CD4-positive, alpha-beta T cell treated with Interleukin-6 for 4 hours (primary cell): Measurements from ENCODE around the gene POLA1.

Experiments used
- DNase-seq: peaks from one replicate; pipeline ENCODE4 v3.0.0-alpha.2; 2020; ENCODE audit warnings: mixed read lengths

The POLA1 gene

GRCh38 chrX:24990535-24990934, 296.8 kb downstream of the POLA1 start:
- DNase-seq: no peak

- DNase-seq: no peak
These were observed 300.2 kb downstream of the POLA1 start for GRCh38 chrX:24993879-24994278.

DNA sequence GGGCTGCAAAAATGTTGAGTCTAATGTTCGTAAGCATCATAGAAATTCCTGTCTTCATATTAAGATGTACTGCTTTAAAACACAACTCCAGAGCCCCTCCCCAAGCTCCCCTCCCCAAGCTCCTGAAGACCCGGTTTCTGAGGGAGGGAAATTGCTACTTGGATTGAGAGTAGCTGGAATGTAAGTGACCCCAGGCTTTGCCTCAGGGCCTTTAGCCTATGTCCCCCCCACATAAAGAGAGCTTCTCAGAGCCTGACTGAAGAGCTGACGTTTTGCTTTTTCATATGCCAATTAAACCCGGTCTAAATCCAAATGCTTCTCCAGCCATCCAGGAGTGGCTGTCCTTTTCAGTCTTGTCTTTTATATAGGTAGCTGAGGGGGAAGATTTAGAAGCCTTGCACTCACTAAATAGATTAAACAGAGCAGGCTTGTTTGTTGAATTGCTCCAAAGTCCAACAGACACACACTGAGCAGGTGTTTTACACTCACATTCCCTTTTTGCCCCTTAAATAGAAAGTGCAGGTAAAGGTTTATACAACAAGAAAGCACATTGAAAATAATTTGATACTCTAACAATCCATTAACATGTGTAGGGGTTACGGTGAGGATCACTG, 302.5 kb downstream of the POLA1 start:
- no peak for DNase-seq

GRCh38 chrX:24999511-24999910, 305.8 kb downstream of the POLA1 start:
- no peak for DNase-seq

DNA sequence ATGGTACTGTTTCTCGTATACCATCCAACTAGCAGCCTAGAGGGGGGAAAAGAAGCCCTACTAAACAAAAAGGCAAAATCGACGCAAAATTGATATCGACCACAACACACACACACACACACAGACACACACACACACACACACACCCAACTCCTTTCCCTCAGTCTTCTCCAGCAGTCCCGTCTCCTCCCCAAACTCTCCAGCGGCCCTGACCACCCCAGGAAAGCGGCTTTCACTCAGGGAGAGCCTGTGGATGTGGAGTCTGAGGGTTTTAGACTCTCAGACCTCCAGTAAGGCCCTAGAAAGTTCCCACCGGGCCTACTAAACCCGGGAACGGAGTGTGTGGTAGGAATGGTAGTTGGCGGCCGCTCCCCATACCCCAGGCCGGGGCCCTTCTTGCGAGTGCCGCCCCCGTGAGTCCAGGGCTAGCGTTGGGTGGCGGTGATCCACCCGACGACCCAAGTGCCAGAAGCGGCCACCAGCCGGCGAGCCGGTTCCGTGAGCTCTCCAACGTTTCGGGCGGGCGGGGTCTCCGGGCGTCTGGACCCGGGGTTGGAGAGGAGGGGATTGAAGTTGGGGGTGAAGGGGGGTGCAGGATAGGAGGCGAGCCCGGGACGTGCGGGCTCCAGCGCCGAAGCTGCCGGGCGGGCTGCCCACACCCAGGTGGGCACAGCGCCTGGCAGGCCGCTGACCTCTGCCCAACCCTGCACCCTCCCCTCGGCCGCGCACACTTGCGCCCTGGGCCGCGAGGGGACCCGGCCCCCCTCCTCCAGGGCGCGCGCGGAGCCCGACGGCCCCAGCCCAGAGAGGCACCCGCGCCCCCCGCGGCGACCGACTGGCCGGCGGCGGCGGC, 308.3 kb downstream of the POLA1 start:
- no peak for DNase-seq

GRCh38 chrX:25002661-25003020, 308.9 kb downstream of the POLA1 start:
- DNase-seq: no peak

GRCh38 chrX:25003066-25003849, 309.5 kb downstream of the POLA1 start:
- DNase-seq: no peak

DNA sequence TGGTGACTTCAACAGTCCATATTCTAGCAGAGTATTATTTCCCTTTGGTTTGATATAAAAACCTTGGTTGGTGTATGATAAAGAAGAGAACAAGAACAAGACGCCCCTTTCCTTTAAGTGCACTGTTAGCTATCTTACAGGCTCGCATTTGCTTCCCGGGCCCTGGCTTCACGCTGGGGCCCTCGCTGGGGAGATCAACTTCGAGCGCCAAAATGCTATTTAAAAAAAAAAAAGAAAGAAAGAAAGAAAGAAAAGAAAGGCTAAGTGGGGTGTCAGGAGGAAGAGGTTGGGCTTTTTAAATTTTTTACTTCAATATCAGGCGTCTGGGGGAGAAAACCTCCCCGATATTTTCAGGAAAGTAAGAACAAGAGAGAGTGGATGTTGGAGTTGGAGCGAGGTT, 310.3 kb downstream of the POLA1 start:
- DNase-seq: no peak

GRCh38 chrX:25004485-25005032, 310.8 kb downstream of the POLA1 start:
- no peak for DNase-seq

GRCh38 chrX:25005034-25005381, 311.3 kb downstream of the POLA1 start:
- no peak for DNase-seq

DNA sequence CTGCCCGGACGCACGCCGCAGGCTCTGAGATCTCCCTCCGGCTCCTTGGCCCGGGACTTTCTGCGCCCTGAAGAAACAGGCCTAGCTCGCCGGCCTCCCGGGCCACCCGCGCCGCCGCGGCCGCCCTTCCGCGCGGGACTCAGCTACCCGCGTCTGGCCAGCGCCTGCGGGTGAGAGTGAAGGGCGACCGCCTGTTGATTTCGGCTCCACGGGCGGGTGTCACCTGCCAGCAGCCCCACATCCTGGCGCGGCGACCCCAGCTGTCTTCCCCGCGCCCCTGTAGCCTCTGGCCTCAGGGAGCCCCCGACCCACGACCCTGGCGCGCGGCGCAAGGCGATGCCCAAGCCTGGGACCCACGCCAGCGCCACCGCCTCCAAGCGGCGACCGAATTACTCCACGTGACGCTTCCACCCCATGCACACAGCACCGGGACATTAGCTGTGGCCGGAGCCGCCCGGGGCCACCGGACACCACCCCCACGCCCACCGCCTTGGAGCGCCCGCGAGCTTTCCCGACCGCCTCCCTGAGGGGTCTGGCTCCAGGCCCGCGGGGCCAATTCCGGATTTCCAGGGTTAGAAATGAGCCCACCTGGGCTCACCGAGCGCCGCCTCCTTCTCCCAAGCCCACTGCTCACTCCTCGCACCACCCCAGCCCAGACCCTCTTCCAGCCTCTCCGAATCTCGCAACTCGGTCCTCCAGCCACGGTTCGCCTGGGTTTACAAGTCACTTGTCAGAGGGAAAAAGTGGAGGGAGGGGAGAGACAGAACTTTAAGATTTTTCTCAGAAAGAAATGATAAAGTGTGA, 311.9 kb downstream of the POLA1 start:
- no peak for DNase-seq

DNA sequence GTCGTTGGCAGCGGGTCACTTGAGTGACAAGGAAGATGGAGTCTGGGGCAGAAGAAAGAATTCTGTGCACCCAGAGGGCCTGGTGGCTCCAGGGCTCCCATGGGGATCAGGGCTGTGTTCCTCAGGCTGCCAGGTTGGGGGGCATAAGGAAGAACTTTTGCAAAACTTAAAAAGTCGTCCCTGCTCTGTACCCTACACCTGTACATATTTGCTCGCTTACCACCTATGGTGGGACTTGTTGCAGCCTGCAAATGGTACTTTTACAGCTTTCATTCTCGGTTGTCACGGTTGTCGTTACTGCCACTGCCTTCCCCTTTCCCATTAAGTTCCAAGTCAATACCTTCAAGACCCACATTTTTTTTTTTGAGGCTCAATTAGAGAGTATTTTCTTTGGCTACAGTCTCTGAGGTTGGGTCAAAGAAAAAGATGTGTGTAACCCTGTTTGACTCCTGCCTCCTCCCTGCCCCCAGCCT, 312.9 kb downstream of the POLA1 start:
- DNase-seq: no peak

DNA sequence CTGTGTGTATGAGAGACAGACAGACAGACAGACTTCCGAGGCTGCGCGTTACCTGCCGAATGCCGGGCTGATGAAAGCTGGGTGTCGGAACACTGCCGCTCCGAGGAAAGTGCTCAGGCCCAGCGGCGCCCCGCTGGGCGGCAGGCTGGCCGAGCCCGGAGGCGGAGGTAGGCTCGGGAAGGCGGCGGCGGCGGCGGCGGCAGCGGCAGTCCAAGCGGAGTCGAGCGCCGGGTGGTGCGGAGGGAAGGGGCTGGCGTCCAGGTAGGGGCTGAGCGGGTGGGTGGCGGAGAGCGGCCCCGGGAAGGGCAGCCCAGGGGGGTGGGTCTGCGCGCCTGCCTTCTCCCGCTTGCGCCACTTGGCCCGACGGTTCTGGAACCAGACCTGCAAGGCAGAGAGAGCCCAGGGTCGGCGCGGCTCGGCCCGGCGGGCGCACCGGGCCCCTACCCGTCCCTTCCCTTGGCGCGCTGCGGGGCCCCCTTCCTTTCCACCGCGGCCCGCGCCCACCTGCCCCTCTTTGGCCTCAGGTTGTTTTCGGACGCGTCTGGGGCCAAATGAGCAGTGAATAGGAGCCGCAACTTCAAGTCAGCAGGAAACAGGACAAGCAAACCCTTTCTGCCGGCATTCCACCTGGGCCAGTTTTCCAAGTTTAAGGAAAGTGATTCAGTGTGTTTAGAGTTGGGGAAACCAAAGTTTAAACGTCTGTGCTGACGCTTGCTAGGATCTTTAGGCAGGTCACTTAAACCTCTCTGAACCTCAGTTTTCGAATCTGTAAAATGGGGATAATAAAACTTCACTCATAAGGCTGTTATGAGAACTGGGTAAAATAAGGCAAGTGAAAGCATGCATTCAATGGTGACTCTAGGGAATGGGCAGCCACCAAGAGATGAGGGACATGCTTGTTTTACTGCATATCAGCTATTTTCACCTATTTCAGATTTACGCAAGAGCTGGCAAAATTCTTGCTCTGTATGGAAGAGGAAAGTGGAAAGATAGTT, 313.6 kb downstream of the POLA1 start:
- DNase-seq: no peak

DNA sequence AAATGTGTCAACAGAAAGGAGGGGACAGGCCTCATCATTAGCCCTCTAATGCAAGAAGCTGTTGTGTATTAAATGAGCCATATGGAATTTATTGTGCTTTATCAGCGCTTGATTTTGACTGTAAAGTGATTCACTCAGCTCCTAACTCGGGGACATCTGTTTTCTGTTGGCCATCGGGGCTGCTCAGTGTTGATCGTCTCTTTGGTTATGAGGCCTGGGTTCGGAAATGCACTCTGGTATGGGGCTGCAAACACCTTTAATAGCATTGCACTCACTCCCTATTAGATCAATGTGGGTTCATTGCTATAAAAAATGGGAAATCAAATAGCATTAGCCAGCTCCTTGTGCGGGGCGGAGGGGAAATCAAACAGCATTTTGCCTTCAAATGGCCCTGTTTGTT, 315.7 kb downstream of the POLA1 start:
- no peak for DNase-seq

GRCh38 chrX:25010784-25011588, 317.3 kb downstream of the POLA1 start:
- DNase-seq: no peak

GRCh38 chrX:25011589-25012432, 318.1 kb downstream of the POLA1 start:
- DNase-seq: no peak

- no peak for DNase-seq
These were observed 318.7 kb downstream of the POLA1 start for GRCh38 chrX:25012433-25012735.

DNA sequence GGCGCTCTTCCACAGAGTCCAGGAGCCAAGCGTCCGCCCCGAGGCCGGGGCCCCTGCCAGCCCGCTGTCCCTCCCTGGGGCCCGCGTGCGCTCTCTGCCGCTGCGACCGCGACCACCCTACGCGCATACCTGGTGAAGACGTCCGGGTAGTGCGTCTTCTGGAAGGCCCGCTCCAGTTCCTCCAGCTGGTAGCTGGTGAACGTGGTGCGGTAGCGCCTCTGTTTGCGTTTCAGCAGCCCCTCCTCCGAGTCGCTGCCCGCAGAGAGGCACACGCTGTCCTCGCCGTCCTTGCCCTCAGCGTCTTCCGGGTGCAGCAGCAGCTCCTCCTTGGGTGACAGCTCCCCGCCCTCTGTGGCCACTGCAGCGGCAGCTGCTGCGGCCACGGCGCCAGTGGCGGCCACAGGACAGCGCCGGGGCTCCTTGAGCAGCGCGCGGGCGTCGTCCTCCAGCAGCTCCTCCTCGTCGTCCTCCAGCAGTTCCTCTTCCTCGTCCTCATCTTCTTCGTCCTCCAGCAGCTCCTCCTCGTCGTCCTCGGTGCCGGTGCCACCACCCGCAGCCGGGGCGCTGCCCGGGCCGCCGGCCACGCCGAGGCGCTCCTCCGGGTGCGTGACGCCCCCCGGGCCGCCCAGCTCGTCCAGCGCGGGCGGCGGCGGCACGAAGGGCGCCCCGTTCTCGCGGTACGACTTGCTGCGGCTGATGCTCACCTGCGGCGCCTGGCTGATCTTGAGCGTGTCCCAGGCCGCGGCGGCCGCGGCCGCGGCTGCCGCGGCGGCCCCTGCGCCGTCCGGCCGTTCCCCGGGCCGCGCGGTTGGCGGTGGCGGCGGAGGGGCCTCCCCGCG, 319.3 kb downstream of the POLA1 start:
- DNase-seq: no peak
